Keratinocyte (primary cell): Measurements from ENCODE around the gene AZIN2.

Experiments
- EZH2 ChIP-seq: IDR thresholded peaks from one replicate; pipeline ENCODE4 v1.6.1; 2012; ENCODE audit warnings: inconsistent platforms, mild to moderate bottlenecking, low read length, moderate library complexity
- TF ChIP-seq, protein P1 (sequence below), 3 experiments: IDR thresholded peaks in 1 of 3; conservative IDR thresholded peaks in 1 of 3; optimal IDR thresholded peaks in 1 of 3; 2 replicates in 2 of 3; 3 replicates in 1 of 3; pipeline versions ENCODE3 to v1.5.1; 2011; ENCODE audit warnings: low read length in 3 of 3, mild to moderate bottlenecking in 3 of 3, moderate library complexity in 2 of 3, control low read depth in 1 of 3, inconsistent platforms in 1 of 3; ENCODE audit not compliant: insufficient read depth in 2 of 3; ENCODE audit errors: extremely low read depth in 1 of 3

- TF ChIP-seq, protein P1, sequence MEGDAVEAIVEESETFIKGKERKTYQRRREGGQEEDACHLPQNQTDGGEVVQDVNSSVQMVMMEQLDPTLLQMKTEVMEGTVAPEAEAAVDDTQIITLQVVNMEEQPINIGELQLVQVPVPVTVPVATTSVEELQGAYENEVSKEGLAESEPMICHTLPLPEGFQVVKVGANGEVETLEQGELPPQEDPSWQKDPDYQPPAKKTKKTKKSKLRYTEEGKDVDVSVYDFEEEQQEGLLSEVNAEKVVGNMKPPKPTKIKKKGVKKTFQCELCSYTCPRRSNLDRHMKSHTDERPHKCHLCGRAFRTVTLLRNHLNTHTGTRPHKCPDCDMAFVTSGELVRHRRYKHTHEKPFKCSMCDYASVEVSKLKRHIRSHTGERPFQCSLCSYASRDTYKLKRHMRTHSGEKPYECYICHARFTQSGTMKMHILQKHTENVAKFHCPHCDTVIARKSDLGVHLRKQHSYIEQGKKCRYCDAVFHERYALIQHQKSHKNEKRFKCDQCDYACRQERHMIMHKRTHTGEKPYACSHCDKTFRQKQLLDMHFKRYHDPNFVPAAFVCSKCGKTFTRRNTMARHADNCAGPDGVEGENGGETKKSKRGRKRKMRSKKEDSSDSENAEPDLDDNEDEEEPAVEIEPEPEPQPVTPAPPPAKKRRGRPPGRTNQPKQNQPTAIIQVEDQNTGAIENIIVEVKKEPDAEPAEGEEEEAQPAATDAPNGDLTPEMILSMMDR (optimal IDR thresholded peaks at IDR 0.05 in 1 of 3, IDR thresholded peaks at IDR 0.05 in 1 of 3, conservative IDR thresholded peaks at IDR 0.05 in 1 of 3; ENCODE audit: extremely low read depth in 1 of 3, insufficient read depth in 2 of 3, low read length in 3 of 3) = no peak
- no peak for TF ChIP-seq EZH2
Measured at GRCh38 chr1:33151116-33151515, 70.2 kb downstream of the AZIN2 start.
